Endothelial cell of umbilical vein (primary cell): ENCODE results near the gene GBP5.

Experiments used
- EZH2 ChIP-seq: IDR thresholded peaks from 2 replicates; pipeline ENCODE4 v1.6.1; 2012; ENCODE audit warnings: borderline replicate concordance, low read depth, mild to moderate bottlenecking, moderate library complexity, low read length, inconsistent platforms; ENCODE audit not compliant: severe bottlenecking
- POLR2A ChIP-seq: IDR thresholded peaks from 2 replicates; pipeline ENCODE4 v1.6.1; 2012; ENCODE audit warnings: low read depth, mild to moderate bottlenecking, control low read depth, low read length

- TF ChIP-seq POLR2A (no peak), EZH2 (no peak)
Observed at GRCh38 chr1:89270423-89270822, 2.2 kb downstream of the GBP5 start.
